HL-60 (cell line): ENCODE measurements around the gene SDCCAG8.
"Not testable (repeated sequence)": the region's sequence is repeated elsewhere in the genome, so short reads cannot be mapped to it uniquely, and the experiment has no call there.

ENCODE experiments used
- DNase-seq, 2 experiments: peaks; one replicate each; pipeline ENCODE4 v3.0.0-alpha.2; 2010 to 2020; ENCODE audit warnings: low read depth in 1 of 2, low spot score in 1 of 2
- H3K27ac ChIP-seq: fragments of 250-450 bp; sonication (Bioruptor Pico); replicated peaks from 2 replicates; pipeline ENCODE4 v1.5.1; 2020; ENCODE audit warnings: mild to moderate bottlenecking, moderate library complexity
- H3K27me3 ChIP-seq: fragments of 250-450 bp; sonication (Bioruptor Pico); 2 replicates; pipeline ENCODE4 v1.5.1; 2021; ENCODE audit warnings: mild to moderate bottlenecking, moderate library complexity; ENCODE audit not compliant: insufficient read depth, poor library complexity, severe bottlenecking
- H3K4me3 ChIP-seq: replicated peaks from 2 replicates; pipeline ENCODE4 v1.5.1; 2011; ENCODE audit warnings: mild to moderate bottlenecking, control low read depth, low read length; ENCODE audit not compliant: insufficient read depth
- CTCF ChIP-seq: IDR thresholded peaks from one replicate; pipeline ENCODE4 v1.5.1; 2011; ENCODE audit warnings: low read length, control low read depth, inconsistent platforms; ENCODE audit not compliant: insufficient read depth
- GABPA ChIP-seq: IDR thresholded peaks from 2 replicates; pipeline ENCODE4 v1.6.1; 2012; ENCODE audit warnings: low read depth
- POLR2AphosphoS5 ChIP-seq: IDR thresholded peaks from 2 replicates; pipeline ENCODE4 v1.6.1; 2012; ENCODE audit warnings: low read depth
- REST ChIP-seq: IDR thresholded peaks from 2 replicates; pipeline ENCODE4 v1.6.1; 2012; ENCODE audit warnings: low read depth; ENCODE audit not compliant: insufficient replicate concordance
- SPI1 ChIP-seq: IDR thresholded peaks from 2 replicates; pipeline ENCODE4 v1.6.1; 2012; ENCODE audit warnings: low read depth, mild to moderate bottlenecking, borderline replicate concordance

Gene SDCCAG8

GRCh38 chr1:243335292-243335691 lies 79.5 kb downstream of the SDCCAG8 start:
- H3K27me3 ChIP-seq, result no peaks in the 10 kb centered on the region
- TF ChIP-seq POLR2AphosphoS5 (no peak), SPI1 (no peak), REST (no peak), CTCF (no peak), GABPA (no peak)
- H3K4me3 ChIP-seq, result no peak overlapping the region
- no peak overlapping the region for H3K27ac ChIP-seq
- DNase-seq, result no peak

GRCh38 chr1:243336163-243336562 lies 80.3 kb downstream of the SDCCAG8 start:
- TF ChIP-seq CTCF (no peak), SPI1 (no peak), GABPA (no peak), REST (no peak), POLR2AphosphoS5 (no peak)
- H3K27ac ChIP-seq, result no peak overlapping the region
- no peaks in the 10 kb centered on the region for H3K27me3 ChIP-seq
- no peak overlapping the region for H3K4me3 ChIP-seq
- DNase-seq, result no peak

GRCh38 chr1:243338848-243339247 lies 83.0 kb downstream of the SDCCAG8 start:
- DNase-seq, H3K27me3 ChIP-seq, H3K27ac ChIP-seq, H3K4me3 ChIP-seq: not testable (repeated sequence)

GRCh38 chr1:243341074-243341473 lies 85.2 kb downstream of the SDCCAG8 start:
- Histone ChIP-seq H3K27me3 (no peaks in the 10 kb centered on the region), H3K4me3 (no peak overlapping the region), H3K27ac (no peak overlapping the region)
- TF ChIP-seq POLR2AphosphoS5 (no peak), CTCF (no peak), SPI1 (no peak), GABPA (no peak)
- no peak for DNase-seq
